ENCODE results near the gene ANKUB1.
A peak's percentile ranks its signal among the peaks of the same experiment; 100 is the strongest.

ANKUB1 gene

GRCh38 chr3:149808209-149808829, 16.0 kb upstream of the ANKUB1 start:
- DNase-seq = peak; percentile 85

- DNase-seq = no peak
Observed at GRCh38 chr3:149806171-149806778, 13.9 kb upstream of the ANKUB1 start.

- DNase-seq = no peak
Observed at GRCh38 chr3:149801639-149802038, 9.3 kb upstream of the ANKUB1 start.

- no peak for DNase-seq
Observed at GRCh38 chr3:149801195-149801594, 8.8 kb upstream of the ANKUB1 start.

GRCh38 chr3:149800693-149801092, 8.3 kb upstream of the ANKUB1 start:
- DNase-seq = no peak

GRCh38 chr3:149796026-149796425, 3.7 kb upstream of the ANKUB1 start:
- no peak for DNase-seq

GRCh38 chr3:149790698-149791097, 1.7 kb downstream of the ANKUB1 start:
- DNase-seq = no peak

GRCh38 chr3:149790268-149790667, 2.1 kb downstream of the ANKUB1 start:
- DNase-seq = no peak

- DNase-seq = no peak
Observed at GRCh38 chr3:149784064-149784704, 8.2 kb downstream of the ANKUB1 start.

- DNase-seq = no peak
Observed at GRCh38 chr3:149783576-149783975, 8.8 kb downstream of the ANKUB1 start.

- DNase-seq = no peak
Observed at GRCh38 chr3:149781741-149782140, 10.6 kb downstream of the ANKUB1 start.

GRCh38 chr3:149781211-149781610, 11.1 kb downstream of the ANKUB1 start:
- DNase-seq = no peak

- no peak for DNase-seq
Observed at GRCh38 chr3:149777414-149778214, 14.7 kb downstream of the ANKUB1 start.

GRCh38 chr3:149776170-149776569, 16.2 kb downstream of the ANKUB1 start:
- DNase-seq = no peak

- no peak for DNase-seq
Observed at GRCh38 chr3:149772861-149773260, 19.5 kb downstream of the ANKUB1 start.

GRCh38 chr3:149771652-149772271, 20.6 kb downstream of the ANKUB1 start:
- peak; percentile 36 for DNase-seq

- no peak for DNase-seq
Observed at GRCh38 chr3:149770246-149770645, 22.1 kb downstream of the ANKUB1 start.

- no peak for DNase-seq
Observed at GRCh38 chr3:149768704-149769103, 23.6 kb downstream of the ANKUB1 start.

GRCh38 chr3:149767720-149768119, 24.6 kb downstream of the ANKUB1 start:
- DNase-seq = peak; percentile 89

GRCh38 chr3:149765762-149766334, 26.5 kb downstream of the ANKUB1 start:
- DNase-seq = peak; percentile 83

GRCh38 chr3:149764302-149764701, 28.1 kb downstream of the ANKUB1 start:
- DNase-seq = no peak

GRCh38 chr3:149763565-149764195, 28.7 kb downstream of the ANKUB1 start:
- DNase-seq = no peak

All from midbrain (tissue), 1 donor.